Activated CD4-positive, alpha-beta T cell treated with anti-CD3 and anti-CD28 coated beads, Interleukin-2, amount 50 U/mL, for 24 hours (primary cell): ENCODE results near the gene EPHA6.

Experiments used
- DNase-seq, 2 donors: peaks; one replicate each; pipeline ENCODE4 v3.0.0-alpha.2; 2020; ENCODE audit warnings: low read depth in 1 of 2, low spot score in 1 of 2

EPHA6 gene

GRCh38 chr3:97148931-97149330 is 334.5 kb downstream of the EPHA6 start:
- no peak for DNase-seq

- DNase-seq = no peak
These were observed 346.8 kb downstream of the EPHA6 start for GRCh38 chr3:97161169-97161568.

GRCh38 chr3:97177242-97177641 is 362.8 kb downstream of the EPHA6 start:
- no peak for DNase-seq

GRCh38 chr3:97181704-97182103 is 367.3 kb downstream of the EPHA6 start:
- DNase-seq = no peak

GRCh38 chr3:97187771-97188170 is 373.4 kb downstream of the EPHA6 start:
- DNase-seq = no peak

GRCh38 chr3:97189835-97190234 is 375.4 kb downstream of the EPHA6 start:
- DNase-seq = no peak

GRCh38 chr3:97197083-97197482 is 382.7 kb downstream of the EPHA6 start:
- no peak for DNase-seq

- DNase-seq = no peak
These were observed 383.4 kb downstream of the EPHA6 start for GRCh38 chr3:97197830-97198229.

GRCh38 chr3:97200387-97200786 is 386.0 kb downstream of the EPHA6 start:
- no peak for DNase-seq

- DNase-seq = no peak
These were observed 387.4 kb downstream of the EPHA6 start for GRCh38 chr3:97201814-97202213.

- no peak for DNase-seq
These were observed 414.6 kb downstream of the EPHA6 start for GRCh38 chr3:97228966-97229365.

GRCh38 chr3:97230486-97230885 is 416.1 kb downstream of the EPHA6 start:
- DNase-seq = no peak

- no peak for DNase-seq
These were observed 418.1 kb downstream of the EPHA6 start for GRCh38 chr3:97232393-97233034.

GRCh38 chr3:97235179-97235578 is 420.8 kb downstream of the EPHA6 start:
- DNase-seq = no peak

GRCh38 chr3:97235611-97236315 is 421.4 kb downstream of the EPHA6 start:
- no peak for DNase-seq

- DNase-seq = no peak
These were observed 427.0 kb downstream of the EPHA6 start for GRCh38 chr3:97241417-97241816.

GRCh38 chr3:97245201-97245910 is 431.0 kb downstream of the EPHA6 start:
- no peak for DNase-seq

GRCh38 chr3:97256060-97256459 is 441.7 kb downstream of the EPHA6 start:
- DNase-seq = no peak

- DNase-seq = no peak
These were observed 443.7 kb downstream of the EPHA6 start for GRCh38 chr3:97257942-97258697.

GRCh38 chr3:97259263-97259662 is 444.9 kb downstream of the EPHA6 start:
- DNase-seq = no peak

GRCh38 chr3:97264180-97264579 is 449.8 kb downstream of the EPHA6 start:
- DNase-seq = no peak
